PFSK-1 (cell line): Measurements from ENCODE around the gene CLEC16A.

ENCODE experiments used
- FOXP2 ChIP-seq: optimal IDR thresholded peaks from 2 replicates; pipeline ENCODE3; 2011; ENCODE audit warnings: borderline replicate concordance, control low read depth, inconsistent platforms; ENCODE audit not compliant: insufficient read depth; ENCODE audit errors: extremely low read length, extremely low read depth
- POLR2AphosphoS5 ChIP-seq: IDR thresholded peaks from 2 replicates; pipeline ENCODE4 v1.6.1; 2012; ENCODE audit warnings: low read depth, mild to moderate bottlenecking, control low read depth, low read length, moderate library complexity
- TAF1 ChIP-seq: IDR thresholded peaks from 2 replicates; pipeline ENCODE4 v1.6.1; 2012; ENCODE audit warnings: low read length, control low read depth, borderline replicate concordance; ENCODE audit not compliant: insufficient read depth
- TF ChIP-seq, protein P1 (sequence below), 2 experiments: IDR thresholded peaks; 2 replicates each; pipeline versions ENCODE4 v1.6.1 to v1.8.0; 2011 to 2012; ENCODE audit warnings: low read depth in 2 of 2, low read length in 2 of 2, control low read depth in 1 of 2, inconsistent platforms in 1 of 2, mild to moderate bottlenecking in 1 of 2, moderate library complexity in 1 of 2; ENCODE audit not compliant: insufficient read depth in 1 of 2

DNA sequence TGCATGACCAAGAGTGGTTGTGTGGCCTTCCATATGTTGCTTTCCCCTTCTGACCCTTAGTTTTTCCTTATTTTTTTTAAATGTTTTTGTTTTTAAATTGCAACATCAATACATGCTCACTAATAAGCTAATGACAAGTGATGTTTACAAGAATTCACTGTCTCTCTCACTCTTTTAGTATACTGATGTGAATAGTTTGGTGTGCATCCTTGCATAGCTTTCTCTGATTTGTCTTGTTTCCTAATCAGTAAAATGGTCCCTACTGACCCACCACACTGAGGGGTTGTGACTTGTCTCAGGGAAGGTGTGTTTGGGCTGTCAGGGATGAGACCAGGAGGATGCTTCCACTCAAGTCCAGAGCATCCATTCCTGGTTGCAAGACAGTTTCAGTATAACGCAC, 41.4 kb upstream of the CLEC16A start:
- no peak for TF ChIP-seq POLR2AphosphoS5
- TF ChIP-seq TAF1, result no peak
- TF ChIP-seq, protein P1, sequence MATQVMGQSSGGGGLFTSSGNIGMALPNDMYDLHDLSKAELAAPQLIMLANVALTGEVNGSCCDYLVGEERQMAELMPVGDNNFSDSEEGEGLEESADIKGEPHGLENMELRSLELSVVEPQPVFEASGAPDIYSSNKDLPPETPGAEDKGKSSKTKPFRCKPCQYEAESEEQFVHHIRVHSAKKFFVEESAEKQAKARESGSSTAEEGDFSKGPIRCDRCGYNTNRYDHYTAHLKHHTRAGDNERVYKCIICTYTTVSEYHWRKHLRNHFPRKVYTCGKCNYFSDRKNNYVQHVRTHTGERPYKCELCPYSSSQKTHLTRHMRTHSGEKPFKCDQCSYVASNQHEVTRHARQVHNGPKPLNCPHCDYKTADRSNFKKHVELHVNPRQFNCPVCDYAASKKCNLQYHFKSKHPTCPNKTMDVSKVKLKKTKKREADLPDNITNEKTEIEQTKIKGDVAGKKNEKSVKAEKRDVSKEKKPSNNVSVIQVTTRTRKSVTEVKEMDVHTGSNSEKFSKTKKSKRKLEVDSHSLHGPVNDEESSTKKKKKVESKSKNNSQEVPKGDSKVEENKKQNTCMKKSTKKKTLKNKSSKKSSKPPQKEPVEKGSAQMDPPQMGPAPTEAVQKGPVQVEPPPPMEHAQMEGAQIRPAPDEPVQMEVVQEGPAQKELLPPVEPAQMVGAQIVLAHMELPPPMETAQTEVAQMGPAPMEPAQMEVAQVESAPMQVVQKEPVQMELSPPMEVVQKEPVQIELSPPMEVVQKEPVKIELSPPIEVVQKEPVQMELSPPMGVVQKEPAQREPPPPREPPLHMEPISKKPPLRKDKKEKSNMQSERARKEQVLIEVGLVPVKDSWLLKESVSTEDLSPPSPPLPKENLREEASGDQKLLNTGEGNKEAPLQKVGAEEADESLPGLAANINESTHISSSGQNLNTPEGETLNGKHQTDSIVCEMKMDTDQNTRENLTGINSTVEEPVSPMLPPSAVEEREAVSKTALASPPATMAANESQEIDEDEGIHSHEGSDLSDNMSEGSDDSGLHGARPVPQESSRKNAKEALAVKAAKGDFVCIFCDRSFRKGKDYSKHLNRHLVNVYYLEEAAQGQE (IDR thresholded peaks at IDR 0.05; ENCODE audit: insufficient read depth in 1 of 2, low read depth in 2 of 2, low read length in 2 of 2), result no peak
- TF ChIP-seq FOXP2, result no peak
